GM12891 (cell line): Measurements from ENCODE around the gene OPCML.

ENCODE experiments used
- POLR2A ChIP-seq: IDR thresholded peaks from 2 replicates; pipeline ENCODE4 v1.6.1; 2011; ENCODE audit warnings: low read depth, low read length, control low read depth
- POLR2AphosphoS5 ChIP-seq: IDR thresholded peaks from 2 replicates; pipeline ENCODE4 v1.6.1; 2011; ENCODE audit warnings: low read depth, low read length, control low read depth
- SPI1 ChIP-seq: IDR thresholded peaks from 2 replicates; pipeline ENCODE4 v1.6.1; 2011; ENCODE audit warnings: low read depth, low read length, control low read depth
- TAF1 ChIP-seq: IDR thresholded peaks from 2 replicates; pipeline ENCODE4 v1.6.1; 2011; ENCODE audit warnings: low read depth, low read length, control low read depth

GRCh38 chr11:133040289-133040900, 491.9 kb downstream of the OPCML start:
- TF ChIP-seq POLR2A = no peak
- no peak for TF ChIP-seq POLR2AphosphoS5
- TF ChIP-seq TAF1 = no peak
- TF ChIP-seq SPI1 = no peak
